Erythroblast (primary cell): Measurements from ENCODE around the gene PCDHGB7.
"Not testable (repeated sequence)": the region's sequence is repeated elsewhere in the genome, so short reads cannot be mapped to it uniquely, and the experiment has no call there.

ENCODE experiments used
- DNase-seq, 2 experiments: peaks; one replicate each; lab custom pipeline; 2025; lab: John Stamatoyannopoulos, UW
- GATA1 ChIP-seq: IDR thresholded peaks from 2 replicates; pipeline ENCODE4 v1.6.1; 2011; ENCODE audit warnings: low read depth, mild to moderate bottlenecking, control low read depth, low read length, moderate library complexity
- POLR2A ChIP-seq: IDR thresholded peaks from 2 replicates; pipeline ENCODE4 v1.6.1; 2011; ENCODE audit warnings: mild to moderate bottlenecking, low read length

Gene PCDHGB7

DNA sequence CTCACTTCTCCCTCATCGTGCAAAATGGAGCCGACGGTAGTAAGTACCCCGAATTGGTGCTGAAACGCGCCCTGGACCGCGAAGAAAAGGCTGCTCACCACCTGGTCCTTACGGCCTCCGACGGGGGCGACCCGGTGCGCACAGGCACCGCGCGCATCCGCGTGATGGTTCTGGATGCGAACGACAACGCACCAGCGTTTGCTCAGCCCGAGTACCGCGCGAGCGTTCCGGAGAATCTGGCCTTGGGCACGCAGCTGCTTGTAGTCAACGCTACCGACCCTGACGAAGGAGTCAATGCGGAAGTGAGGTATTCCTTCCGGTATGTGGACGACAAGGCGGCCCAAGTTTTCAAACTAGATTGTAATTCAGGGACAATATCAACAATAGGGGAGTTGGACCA, 13.8 kb downstream of the PCDHGB7 start:
- DNase-seq: no peak
- no peak for TF ChIP-seq GATA1
- TF ChIP-seq POLR2A: no peak

DNA sequence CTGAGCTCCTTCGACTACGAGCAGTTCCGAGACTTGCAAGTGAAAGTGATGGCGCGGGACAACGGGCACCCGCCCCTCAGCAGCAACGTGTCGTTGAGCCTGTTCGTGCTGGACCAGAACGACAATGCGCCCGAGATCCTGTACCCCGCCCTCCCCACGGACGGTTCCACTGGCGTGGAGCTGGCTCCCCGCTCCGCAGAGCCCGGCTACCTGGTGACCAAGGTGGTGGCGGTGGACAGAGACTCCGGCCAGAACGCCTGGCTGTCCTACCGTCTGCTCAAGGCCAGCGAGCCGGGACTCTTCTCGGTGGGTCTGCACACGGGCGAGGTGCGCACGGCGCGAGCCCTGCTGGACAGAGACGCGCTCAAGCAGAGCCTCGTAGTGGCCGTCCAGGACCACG, 14.8 kb downstream of the PCDHGB7 start:
- DNase-seq: not testable (repeated sequence)

GRCh38 chr5:141432726-141433125, 15.2 kb downstream of the PCDHGB7 start:
- DNase-seq: not testable (repeated sequence)

DNA sequence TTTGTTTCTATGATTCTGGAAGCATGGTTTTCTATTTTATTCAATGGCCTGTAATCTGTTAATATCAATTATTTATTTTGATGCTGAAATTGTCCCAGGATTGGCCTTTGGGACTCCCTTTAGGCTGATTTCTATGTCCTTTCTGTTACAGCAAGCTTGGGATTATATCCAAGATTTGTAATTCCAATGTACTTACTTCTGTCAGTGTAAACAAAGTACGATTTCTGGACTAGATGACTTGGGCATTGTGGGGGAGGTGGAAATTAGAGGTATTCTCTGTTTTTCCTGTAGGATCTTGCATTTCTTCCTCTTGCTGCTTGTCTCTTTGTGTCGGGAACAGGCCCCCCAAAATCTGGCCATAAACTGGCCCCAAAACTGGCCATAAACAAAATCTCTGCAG, 16.5 kb downstream of the PCDHGB7 start:
- DNase-seq: no peak
- TF ChIP-seq GATA1: no peak
- no peak for TF ChIP-seq POLR2A

DNA sequence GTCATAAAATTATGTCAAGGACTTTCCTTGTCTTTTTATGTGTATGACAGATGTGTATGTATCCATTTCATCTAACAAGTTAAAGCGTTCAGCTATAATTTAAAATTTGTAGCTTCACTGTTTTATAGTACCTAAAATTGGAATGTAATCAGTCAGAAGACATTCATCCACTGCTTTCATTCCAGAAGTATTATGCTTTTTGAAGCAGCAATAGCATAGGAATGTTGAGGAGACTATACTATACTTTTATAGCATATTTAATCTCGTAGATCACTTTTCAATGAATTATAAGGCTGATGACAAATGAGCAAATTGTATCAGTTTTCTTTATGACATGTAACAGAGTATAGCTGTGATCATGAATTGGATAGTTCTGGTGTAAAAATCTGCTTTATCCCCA, 19.7 kb downstream of the PCDHGB7 start:
- no peak for TF ChIP-seq GATA1
- no peak for TF ChIP-seq POLR2A
- DNase-seq: no peak

DNA sequence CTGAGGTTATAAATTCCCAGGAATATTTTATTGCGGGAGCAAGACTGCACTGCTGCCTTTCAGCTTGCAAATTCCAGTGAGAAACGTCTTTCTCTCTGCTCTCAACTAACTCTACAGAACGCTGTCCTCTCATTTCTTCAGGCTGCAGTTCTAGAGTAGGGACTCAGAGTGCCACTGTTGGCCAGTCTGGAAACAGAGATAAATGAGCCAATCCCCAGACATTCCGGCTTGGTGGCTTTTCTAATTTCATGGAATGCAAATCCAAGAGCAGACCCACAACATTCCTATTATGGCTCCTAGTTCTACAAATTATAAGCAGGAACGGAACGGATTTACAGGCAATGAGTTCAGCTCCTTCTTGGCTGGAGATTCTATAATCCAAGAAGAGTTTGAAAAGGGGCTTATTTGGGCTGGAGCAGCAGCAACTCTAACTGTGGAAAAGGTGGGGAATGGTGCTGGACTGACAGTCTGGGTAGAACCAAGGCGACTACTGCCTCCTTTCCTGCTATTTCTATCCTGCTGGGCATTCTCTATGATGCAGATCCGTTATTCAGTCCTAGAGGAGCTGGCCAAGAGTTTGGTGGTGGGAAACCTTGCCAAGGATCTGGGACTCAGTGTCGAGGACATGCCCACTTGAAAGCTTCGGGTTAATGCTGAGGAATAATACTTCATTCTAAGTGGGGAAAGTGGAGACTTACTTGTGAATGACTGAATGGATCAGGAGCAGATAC, 22.1 kb downstream of the PCDHGB7 start:
- no peak for TF ChIP-seq GATA1
- TF ChIP-seq POLR2A: no peak
- DNase-seq: no peak

- TF ChIP-seq POLR2A (no peak), GATA1 (no peak)
- DNase-seq: no peak
These were observed 22.9 kb downstream of the PCDHGB7 start for GRCh38 chr5:141440341-141440740.

DNA sequence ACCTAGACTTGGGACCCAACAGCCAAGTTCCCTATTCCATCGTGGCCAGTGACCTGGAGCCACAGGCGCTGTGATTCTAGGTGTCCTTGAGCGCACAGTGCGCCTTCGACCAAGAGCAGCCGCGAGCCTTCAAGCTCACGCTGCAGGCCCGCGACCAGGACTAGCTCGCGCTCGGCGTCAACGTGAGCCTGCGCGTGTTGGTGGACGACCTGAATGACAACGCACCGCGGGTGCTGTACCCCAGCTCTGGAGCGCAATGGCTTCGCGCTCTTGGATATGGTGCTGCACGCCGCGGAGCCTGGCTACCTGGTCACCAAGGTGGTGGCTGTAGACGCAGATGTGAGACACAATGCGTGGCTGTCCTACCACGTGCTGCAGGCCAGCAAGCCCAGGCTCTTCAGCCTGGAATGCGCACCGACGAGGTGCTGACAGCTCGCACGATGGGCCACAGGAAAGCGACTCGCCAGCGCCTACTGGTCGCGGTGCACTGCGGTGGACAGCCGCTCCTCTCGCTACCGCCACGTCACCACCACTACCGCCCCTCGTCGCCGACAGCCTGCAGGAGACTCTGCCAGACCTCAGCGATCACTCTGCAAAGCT, 24.2 kb downstream of the PCDHGB7 start:
- no peak for DNase-seq
- TF ChIP-seq POLR2A: no peak
- TF ChIP-seq GATA1: no peak

GRCh38 chr5:141465351-141465750, 47.9 kb downstream of the PCDHGB7 start:
- DNase-seq: no peak

More at GRCh38 chr5:141465351-141465750, 47.9 kb downstream of the PCDHGB7 start:
- no peak for TF ChIP-seq GATA1
- no peak for TF ChIP-seq POLR2A
